ENCODE data around the gene EXOC2.
A peak's percentile ranks its signal among the peaks of the same experiment; 100 is the strongest.

The EXOC2 gene

GRCh38 chr6:467671-468082 is 225.3 kb downstream of the EXOC2 start:
- peak; percentile 3 for DNase-seq (ENCODE audit: low spot score)

- DNase-seq (ENCODE audit: low spot score), result no peak
Observed at GRCh38 chr6:467111-467510, 225.8 kb downstream of the EXOC2 start.

- no peak for DNase-seq (ENCODE audit: low spot score)
Observed at GRCh38 chr6:466564-466963, 226.4 kb downstream of the EXOC2 start.

- no peak for DNase-seq (ENCODE audit: low spot score)
Observed at GRCh38 chr6:465531-466348, 227.2 kb downstream of the EXOC2 start.

- no peak for DNase-seq (ENCODE audit: low spot score)
Observed at GRCh38 chr6:456887-457286, 236.1 kb downstream of the EXOC2 start.

GRCh38 chr6:456358-456867 is 236.5 kb downstream of the EXOC2 start:
- no peak for DNase-seq (ENCODE audit: low spot score)

- DNase-seq (ENCODE audit: low spot score), result no peak
Observed at GRCh38 chr6:455835-456234, 237.1 kb downstream of the EXOC2 start.

- no peak for DNase-seq (ENCODE audit: low spot score)
Observed at GRCh38 chr6:455006-455585, 237.8 kb downstream of the EXOC2 start.

- no peak for DNase-seq (ENCODE audit: low spot score)
Observed at GRCh38 chr6:454148-454991, 238.6 kb downstream of the EXOC2 start.

- no peak for DNase-seq (ENCODE audit: low spot score)
Observed at GRCh38 chr6:453152-453551, 239.8 kb downstream of the EXOC2 start.

GRCh38 chr6:452301-453067 is 240.5 kb downstream of the EXOC2 start:
- DNase-seq (ENCODE audit: low spot score), result no peak

- DNase-seq (ENCODE audit: low spot score), result no peak
Observed at GRCh38 chr6:451847-452246, 241.1 kb downstream of the EXOC2 start.

GRCh38 chr6:451336-451735 is 241.6 kb downstream of the EXOC2 start:
- no peak for DNase-seq (ENCODE audit: low spot score)

- DNase-seq (ENCODE audit: low spot score), result no peak
Observed at GRCh38 chr6:449486-450419, 243.2 kb downstream of the EXOC2 start.

GRCh38 chr6:449057-449430 is 243.9 kb downstream of the EXOC2 start:
- DNase-seq (ENCODE audit: low spot score), result no peak

GRCh38 chr6:448296-449056 is 244.5 kb downstream of the EXOC2 start:
- no peak for DNase-seq (ENCODE audit: low spot score)

GRCh38 chr6:447381-448165 is 245.4 kb downstream of the EXOC2 start:
- DNase-seq (ENCODE audit: low spot score), result no peak

- DNase-seq (ENCODE audit: low spot score), result no peak
Observed at GRCh38 chr6:446418-447366, 246.2 kb downstream of the EXOC2 start.
